GM12891 (cell line): Measurements from ENCODE around the gene PACSIN2.

Experiments used
- POLR2A ChIP-seq: IDR thresholded peaks from 2 replicates; pipeline ENCODE4 v1.6.1; 2011; ENCODE audit warnings: low read depth, low read length, control low read depth
- POLR2AphosphoS5 ChIP-seq: IDR thresholded peaks from 2 replicates; pipeline ENCODE4 v1.6.1; 2011; ENCODE audit warnings: low read depth, low read length, control low read depth
- POU2F2 ChIP-seq: IDR thresholded peaks from 2 replicates; pipeline ENCODE4 v1.6.1; 2011; ENCODE audit warnings: low read depth, mild to moderate bottlenecking, control low read depth, low read length, moderate library complexity
- SPI1 ChIP-seq: IDR thresholded peaks from 2 replicates; pipeline ENCODE4 v1.6.1; 2011; ENCODE audit warnings: low read depth, low read length, control low read depth
- TAF1 ChIP-seq: IDR thresholded peaks from 2 replicates; pipeline ENCODE4 v1.6.1; 2011; ENCODE audit warnings: low read depth, low read length, control low read depth

GRCh38 chr22:42901790-42902508 lies 113.0 kb downstream of the PACSIN2 start:
- TF ChIP-seq POLR2AphosphoS5: no peak
- no peak for TF ChIP-seq TAF1
- no peak for TF ChIP-seq POLR2A
- TF ChIP-seq SPI1: no peak
- no peak for TF ChIP-seq POU2F2
